Fibroblast of lung (primary cell): ENCODE measurements around the gene CLCN4.

Source experiments
- CTCF ChIP-seq, 2 donors: IDR thresholded peaks in 1 of 2; conservative IDR thresholded peaks in 1 of 2; 1 replicate in 1 of 2; 2 replicates in 1 of 2; pipeline ENCODE4 v1.5.1; 2011 to 2012; ENCODE audit warnings: low read length in 2 of 2, control low read depth in 1 of 2, inconsistent platforms in 1 of 2, low read depth in 1 of 2, mild to moderate bottlenecking in 1 of 2
- EZH2 ChIP-seq: IDR thresholded peaks from 2 replicates; pipeline ENCODE4 v1.5.1; 2012; ENCODE audit warnings: low read length, control low read depth, mild to moderate bottlenecking; ENCODE audit errors: missing control alignments

DNA sequence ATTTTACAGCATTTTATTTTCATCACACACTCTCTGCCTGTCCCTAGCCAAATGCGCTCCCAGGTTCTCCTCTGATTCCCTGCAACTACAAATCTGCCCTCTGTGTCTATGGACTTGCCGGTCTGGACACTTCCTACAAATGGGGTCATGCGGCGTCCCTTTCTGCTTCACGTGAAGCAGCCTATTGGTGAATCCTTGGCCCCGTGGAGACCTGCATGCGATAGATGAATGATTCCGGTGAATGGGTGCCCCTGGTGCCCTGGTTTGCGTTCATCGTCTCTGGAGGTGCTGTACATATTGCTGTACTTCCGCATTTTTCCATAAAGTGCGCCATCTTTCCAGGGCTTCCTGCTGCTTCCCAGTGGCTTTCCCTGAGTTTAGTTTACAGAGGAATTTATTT, 27.5 kb upstream of the CLCN4 start:
- TF ChIP-seq CTCF (conservative IDR thresholded peaks at IDR 0.05 in 1 of 2, IDR thresholded peaks at IDR 0.05 in 1 of 2; ENCODE audit: low read depth in 1 of 2, low read length in 2 of 2), result no peak
- no peak for TF ChIP-seq EZH2
